ENCODE data around the gene BOLA3. TPM values are rescaled to one million over a fixed set of nuclear protein-coding genes. Genes with fewer than 3 reads are reported as not detected.

Gene BOLA3
- total RNA-seq, 1 donor from 2014 or later = 29.3 TPM

GRCh38 chr2:74101574-74102300, 46.0 kb downstream of the BOLA3 start:
- H3K9me3 Mint-ChIP-seq = no peaks in the 10 kb centered on the region

GRCh38 chr2:74100254-74101216, 47.2 kb downstream of the BOLA3 start:
- Mint-ChIP-seq H3K9me3 (no peaks in the 10 kb centered on the region), H3K27ac (ENCODE audit: unreplicated experiment) (peak overlapping the region; percentile 9), H3K36me3 (ENCODE audit: low read depth) (peaks cover 14% of the 10 kb centered on the region), H3K4me1 (no peaks in the 10 kb centered on the region), H3K4me3 (no peak overlapping the region), H3K27me3 (ENCODE audit: low read depth) (no peaks in the 10 kb centered on the region)
- no peak for DNase-seq (ENCODE audit: low read depth, low spot score)
- no peak for TF ChIP-seq CTCF (conservative IDR thresholded peaks at IDR 0.05)

More at GRCh38 chr2:74101574-74102300, 46.0 kb downstream of the BOLA3 start:
- Mint-ChIP-seq H3K4me1 (no peaks in the 10 kb centered on the region), H3K4me3 (no peak overlapping the region), H3K27ac (ENCODE audit: unreplicated experiment) (no peak overlapping the region), H3K27me3 (ENCODE audit: low read depth) (no peaks in the 10 kb centered on the region), H3K36me3 (ENCODE audit: low read depth) (peaks cover 16% of the 10 kb centered on the region)
- TF ChIP-seq CTCF (conservative IDR thresholded peaks at IDR 0.05) = no peak
- no peak for DNase-seq (ENCODE audit: low read depth, low spot score)

GRCh38 chr2:74099835-74100234, 47.9 kb downstream of the BOLA3 start:
- H3K4me3 Mint-ChIP-seq = no peak overlapping the region
- H3K4me1 Mint-ChIP-seq = no peaks in the 10 kb centered on the region
- TF ChIP-seq CTCF (conservative IDR thresholded peaks at IDR 0.05) = no peak
- H3K27ac Mint-ChIP-seq (ENCODE audit: unreplicated experiment) = no peak overlapping the region
- no peak for DNase-seq (ENCODE audit: low read depth, low spot score)
- no peaks in the 10 kb centered on the region for H3K27me3 Mint-ChIP-seq (ENCODE audit: low read depth)
- H3K9me3 Mint-ChIP-seq = no peaks in the 10 kb centered on the region
- H3K36me3 Mint-ChIP-seq (ENCODE audit: low read depth) = peaks cover 10% of the 10 kb centered on the region

- no peak overlapping the region for H3K4me3 Mint-ChIP-seq
- no peak for DNase-seq (ENCODE audit: low read depth, low spot score)
- peaks cover 10% of the 10 kb centered on the region for H3K36me3 Mint-ChIP-seq (ENCODE audit: low read depth)
- no peaks in the 10 kb centered on the region for H3K4me1 Mint-ChIP-seq
- no peak for TF ChIP-seq CTCF (conservative IDR thresholded peaks at IDR 0.05)
- no peaks in the 10 kb centered on the region for H3K27me3 Mint-ChIP-seq (ENCODE audit: low read depth)
- no peaks in the 10 kb centered on the region for H3K9me3 Mint-ChIP-seq
- H3K27ac Mint-ChIP-seq (ENCODE audit: unreplicated experiment) = no peak overlapping the region
Observed at GRCh38 chr2:74099271-74099670, 48.4 kb downstream of the BOLA3 start.

- no peaks in the 10 kb centered on the region for H3K9me3 Mint-ChIP-seq
Observed at GRCh38 chr2:74097574-74097973, 50.1 kb downstream of the BOLA3 start.

More at GRCh38 chr2:74097574-74097973, 50.1 kb downstream of the BOLA3 start:
- DNase-seq (ENCODE audit: low read depth, low spot score) = no peak
- Mint-ChIP-seq H3K4me3 (no peak overlapping the region), H3K27ac (ENCODE audit: unreplicated experiment) (no peak overlapping the region), H3K27me3 (ENCODE audit: low read depth) (no peaks in the 10 kb centered on the region), H3K4me1 (no peaks in the 10 kb centered on the region), H3K36me3 (ENCODE audit: low read depth) (peaks cover 7% of the 10 kb centered on the region)
- TF ChIP-seq CTCF (conservative IDR thresholded peaks at IDR 0.05) = no peak
